HepG2 (cell line): ENCODE results near the gene CHKB. TPM values are rescaled to one million over a fixed set of nuclear protein-coding genes. Genes with fewer than 3 reads are reported as not detected.
A peak's percentile ranks its signal among the peaks of the same experiment; 100 is the strongest.

Experiments used
- ATAC-seq: fragments of 200-7000 bp; cut with Tn5 transposase; 3 replicates; pipeline ENCODE4 v1.9.1; 2020; ENCODE audit warnings: mild to moderate bottlenecking, moderate library complexity
- BruUV-seq: library from RNA; stranded (reverse); fragments of 400-500 nt; replicated peaks from 2 replicates; lab custom pipeline; 2021; lab: Mats Ljungman, UMichigan
- CTCF ChIA-PET: fragments of 300-600 bp; formaldehyde crosslinking; extraction: SDS; loops from one replicate; lab custom pipeline; 2021; ENCODE audit warnings: low total read pairs, inconsistent platforms, low intra/inter-chr PET ratio; lab: Yijun Ruan, JAX
- POLR2A ChIA-PET: fragments of 350-600 bp; sonication (Branson Sonifier 250); formaldehyde crosslinking; loops from one replicate; lab custom pipeline; 2020; ENCODE audit warnings: antibody characterized with exemption, inconsistent platforms; lab: Yijun Ruan, JAX
- DNase-seq: peaks from one replicate; pipeline ENCODE4 v3.0.0-alpha.2; 2015; ENCODE audit warnings: low spot score
- FAIRE-seq: peaks from 3 replicates; lab custom pipeline; 2011; peaks lifted over from hg19 to GRCh38; lab: Jason Lieb, UNC
- H2AFZ ChIP-seq: one replicate; pipeline ENCODE4 v1.6.1; 2011; ENCODE audit warnings: low read length, inconsistent platforms
- H3K27ac ChIP-seq: fragments of 300-600 bp; 3 replicates; pipeline ENCODE4 v1.8.0; 2011; ENCODE audit warnings: mixed run types, mild to moderate bottlenecking, mixed read lengths, low read length, inconsistent platforms; ENCODE audit not compliant: insufficient read depth; ENCODE audit errors: extremely low read length
- H3K27me3 ChIP-seq, 2 experiments: fragments of 200-600 bp in 1 of 2; 2 replicates in 1 of 2; 3 replicates in 1 of 2; pipeline versions ENCODE4 v1.6.0 to v1.8.0; 2011; ENCODE audit warnings: low read length in 2 of 2, mild to moderate bottlenecking in 2 of 2, moderate library complexity in 2 of 2, inconsistent platforms in 1 of 2; ENCODE audit not compliant: insufficient read depth in 2 of 2, control insufficient read depth in 1 of 2
- H3K36me3 ChIP-seq, 2 experiments: fragments of 200-600 bp in 1 of 2; replicated peaks in 1 of 2; 2 replicates in 1 of 2; 3 replicates in 1 of 2; pipeline versions ENCODE4 v1.5.1 to v1.8.0; 2011; ENCODE audit warnings: low read length in 2 of 2, inconsistent platforms in 1 of 2; ENCODE audit not compliant: insufficient read depth in 2 of 2, control insufficient read depth in 1 of 2
- H3K4me1 ChIP-seq: 2 replicates; pipeline ENCODE4 v1.5.1; 2012; ENCODE audit warnings: low read length, inconsistent platforms; ENCODE audit not compliant: insufficient read depth
- H3K4me2 ChIP-seq: 2 replicates; pipeline ENCODE4 v1.6.0; 2011; ENCODE audit warnings: low read depth, low read length, inconsistent platforms
- H3K4me3 ChIP-seq, 3 experiments: fragments of 200-600 bp in 1 of 3; sonication (generic), shearing (Covaris generic) in 1 of 3; replicated peaks in 1 of 3; 2 replicates each; pipeline ENCODE4 v1.5.1; 2011 to 2016; ENCODE audit warnings: low read length in 3 of 3, inconsistent platforms in 2 of 3, low read depth in 2 of 3, mild to moderate bottlenecking in 2 of 3, control low read depth in 1 of 3, mixed read lengths in 1 of 3; ENCODE audit not compliant: insufficient read depth in 1 of 3
- H3K79me2 ChIP-seq: one replicate; pipeline ENCODE4 v1.6.1; 2011; ENCODE audit warnings: low read length, inconsistent platforms; ENCODE audit not compliant: insufficient read depth
- H3K9ac ChIP-seq: 2 replicates; pipeline ENCODE4 v1.6.0; 2011; ENCODE audit warnings: mild to moderate bottlenecking, low read depth, low read length, inconsistent platforms; ENCODE audit not compliant: insufficient read depth
- H3K9me3 ChIP-seq: 2 replicates; pipeline ENCODE4 v1.5.1; 2012; ENCODE audit warnings: mild to moderate bottlenecking, low read length
- H4K20me1 ChIP-seq: 2 replicates; pipeline ENCODE4 v1.6.0; 2011; ENCODE audit warnings: inconsistent platforms, mild to moderate bottlenecking, low read length, moderate library complexity; ENCODE audit not compliant: insufficient read depth
- BHLHE40 ChIP-seq: IDR thresholded peaks from 2 replicates; pipeline ENCODE4 v1.6.1; 2011; ENCODE audit warnings: low read length, improper control_type of control experiment
- CC2D1A ChIP-seq: sonication (generic); formaldehyde crosslinking; IDR thresholded peaks from 2 replicates; pipeline ENCODE4 v1.8.1; 2023; ENCODE audit warnings: mild to moderate bottlenecking, missing genetic modification reagents
- FOXP1 ChIP-seq, 2 experiments: fragments of 450-650 bp in 1 of 2; IDR thresholded peaks; 2 replicates each; pipeline ENCODE4 v1.6.1; 2017 to 2018; ENCODE audit warnings: antibody characterized with exemption in 1 of 2
- KLF16 ChIP-seq, 2 experiments: sonication (generic) in 1 of 2; formaldehyde crosslinking in 1 of 2; IDR thresholded peaks; 2 replicates each; pipeline versions ENCODE4 v1.6.1 to v1.8.0; 2016 to 2023; ENCODE audit warnings: missing genetic modification reagents in 2 of 2, missing compliant biosample characterization in 1 of 2
- MTF1 ChIP-seq: sonication (generic); formaldehyde crosslinking; IDR thresholded peaks from 2 replicates; pipeline ENCODE4 v1.5.0; 2020; ENCODE audit warnings: missing genetic modification reagents
- NCOR1 ChIP-seq: fragments of 200-600 bp; sonication (generic); IDR thresholded peaks from 2 replicates; pipeline ENCODE4 v1.7.0; 2017; ENCODE audit warnings: antibody characterized with exemption, low read length, borderline replicate concordance
- TBX2 ChIP-seq: sonication (generic); formaldehyde crosslinking; IDR thresholded peaks from 2 replicates; pipeline ENCODE4 v1.5.0; 2020; ENCODE audit warnings: missing genetic modification reagents, mild to moderate bottlenecking, borderline replicate concordance
- ZBTB10 ChIP-seq: sonication (generic); formaldehyde crosslinking; IDR thresholded peaks from 2 replicates; pipeline ENCODE4 v1.4.0; 2020; ENCODE audit warnings: missing genetic modification reagents, borderline replicate concordance
- ZBTB33 ChIP-seq: sonication (generic); formaldehyde crosslinking; IDR thresholded peaks from 2 replicates; pipeline ENCODE4 v1.4.0; 2020; ENCODE audit warnings: missing genetic modification reagents
- ZFYVE20 ChIP-seq: sonication (generic); formaldehyde crosslinking; IDR thresholded peaks from 2 replicates; pipeline ENCODE4 v1.8.0; 2023; ENCODE audit warnings: low read depth, mild to moderate bottlenecking, moderate library complexity, missing genetic modification reagents, borderline replicate concordance
- ZNF10 ChIP-seq: sonication (generic); formaldehyde crosslinking; IDR thresholded peaks from 2 replicates; pipeline ENCODE4 v1.4.0; 2020; ENCODE audit warnings: mild to moderate bottlenecking, low read depth, missing genetic modification reagents, borderline replicate concordance
- ZNF207 ChIP-seq: fragments of 450-650 bp; IDR thresholded peaks from 2 replicates; pipeline ENCODE4 v1.6.1; 2016; ENCODE audit warnings: antibody characterized with exemption, borderline replicate concordance
- ZNF235 ChIP-seq: sonication (generic); formaldehyde crosslinking; IDR thresholded peaks from 2 replicates; pipeline ENCODE4 v1.8.1; 2023; ENCODE audit warnings: mild to moderate bottlenecking, missing genetic modification reagents, borderline replicate concordance
- ZNF562 ChIP-seq: sonication (generic); formaldehyde crosslinking; IDR thresholded peaks from 2 replicates; pipeline ENCODE4 v1.8.0; 2022; ENCODE audit warnings: missing genetic modification reagents, borderline replicate concordance
- WGBS: methylation state at CpG from one replicate; pipeline ENCODE4 v1.1.6; 2017; ENCODE audit warnings: low lambda C conversion rate; 5-methylcytosine and 5-hydroxymethylcytosine counted together
- in situ Hi-C: cut with HindIII; loops from 2 replicates; pipeline ENCODE4 v1.10.0; 2017; ENCODE audit warnings: low pct_unique_long_range_greater_than_20kb; ENCODE audit not compliant: extremely low pct_ligation_motif_present
- intact Hi-C: fragments of 100-400 bp; cut with micrococcal nuclease; formaldehyde crosslinking; loops from one replicate; pipeline ENCODE4 v1.10.0; 2022; ENCODE audit not compliant: unreplicated experiment
- polyA plus RNA-seq, 8 experiments: library from polyadenylated mRNA; depleted of rRNA in 3 of 8; stranded (reverse) in 7 of 8; unstranded in 1 of 8; fragments of >200 nt; fragmentation: Illumina TruSeq in 4 of 8; extraction: Trizol in 4 of 8; gene quantifications; 2 replicates each; pipeline versions ENCODE4 v1.2.1 to v1.2.3, GENCODE V29; 2011 to 2016; ENCODE audit warnings: low read depth in 4 of 8, missing spikeins in 1 of 8, mixed read lengths in 1 of 8; ENCODE audit not compliant: insufficient read depth in 1 of 8
- total RNA-seq, 5 experiments: library from RNA; depleted of rRNA; stranded (reverse); fragments of >200 nt; fragmentation: Illumina TruSeq; extraction: Trizol; gene quantifications; 2 replicates each; pipeline ENCODE4 v1.2.3, GENCODE V29; 2016; ENCODE audit warnings: low read depth in 1 of 5
- TF ChIP-seq, protein P1 (sequence below): IDR thresholded peaks from 2 replicates; pipeline ENCODE4 v1.6.1; 2016
- TF ChIP-seq, protein P2 (sequence below): sonication (generic); formaldehyde crosslinking; IDR thresholded peaks from 2 replicates; pipeline ENCODE4 v1.5.1; 2020; ENCODE audit warnings: mild to moderate bottlenecking, missing genetic modification reagents, borderline replicate concordance

CHKB gene
- total and polyA plus RNA-seq, 2 of the 13 experiments (the other 11 are each of a cell fraction or from before 2014, with no cell fraction given), result 24.5 to 42.7 TPM

GRCh38 chr22:50620593-50621355 lies 38.1 kb upstream of the CHKB start:
- in situ Hi-C loops, result no loop called here
- peak; percentile 67 for ATAC-seq
- Histone ChIP-seq H4K20me1 (no peaks in the 10 kb centered on the region), H3K4me2 (peak overlapping the region; percentile 97), H3K4me3 (peak overlapping the region; percentile 46 to 61 (median 47)), H3K9me3 (no peaks in the 10 kb centered on the region), H3K27me3 (no peaks in the 10 kb centered on the region), H3K9ac (peak overlapping the region; percentile 39), H3K79me2 (no peaks in the 10 kb centered on the region), H2AFZ (no peak overlapping the region), H3K27ac (no peak overlapping the region), H3K4me1 (peaks cover 54% of the 10 kb centered on the region), H3K36me3 (no peaks in the 10 kb centered on the region)
- peak; percentile 25 for DNase-seq
- intact Hi-C loops, result loop anchor here (1.0 to 2.0 kb wide), 2 partner anchors 44 to 78 kb away; no protein-coding TSS in a partner anchor
- no TSS peak for BruUV-seq
- WGBS, result 1% methylated on average over 17 of the region's 25 CpGs
- FAIRE-seq, result peak; percentile 58
- ChIA-PET CTCF (interaction anchor here (1.1 to 2.1 kb wide), 4 partner anchors 21 to 79 kb away, joined by 3 to 37 read pairs (median 5); no protein-coding TSS in a partner anchor), POLR2A (interaction anchor here (0.6 to 2.2 kb wide), 9 partner anchors 19 to 379 kb away, joined by 3 to 14 read pairs (median 4); partner anchors contain the start of genes CHKB, LMF2, NCAPH2 and SCO2)
- no peak for TF ChIP-seq KLF16 (CRISPR knock-in tag; IDR thresholded peaks at IDR 0.05)
- TF ChIP-seq ZBTB33 (CRISPR knock-in tag), result peak; percentile 7; the same call in 1 of the 2 replicates
- no peak for TF ChIP-seq ZNF562 (CRISPR knock-in tag)
- TF ChIP-seq ZFYVE20 (CRISPR knock-in tag), result no peak
- no peak for TF ChIP-seq CC2D1A (CRISPR knock-in tag)
- TF ChIP-seq ZBTB10, result no peak
- no peak for TF ChIP-seq MTF1 (CRISPR knock-in tag)
- TF ChIP-seq, protein P1, sequence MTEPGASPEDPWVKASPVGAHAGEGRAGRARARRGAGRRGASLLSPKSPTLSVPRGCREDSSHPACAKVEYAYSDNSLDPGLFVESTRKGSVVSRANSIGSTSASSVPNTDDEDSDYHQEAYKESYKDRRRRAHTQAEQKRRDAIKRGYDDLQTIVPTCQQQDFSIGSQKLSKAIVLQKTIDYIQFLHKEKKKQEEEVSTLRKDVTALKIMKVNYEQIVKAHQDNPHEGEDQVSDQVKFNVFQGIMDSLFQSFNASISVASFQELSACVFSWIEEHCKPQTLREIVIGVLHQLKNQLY, result peak; percentile 81
- TF ChIP-seq ZNF10 (CRISPR knock-in tag), result 0 out of 2 replicates have a peak, but pooled peaks have one; percentile 45
- peak; percentile 89 for TF ChIP-seq BHLHE40
- TF ChIP-seq, protein P2, sequence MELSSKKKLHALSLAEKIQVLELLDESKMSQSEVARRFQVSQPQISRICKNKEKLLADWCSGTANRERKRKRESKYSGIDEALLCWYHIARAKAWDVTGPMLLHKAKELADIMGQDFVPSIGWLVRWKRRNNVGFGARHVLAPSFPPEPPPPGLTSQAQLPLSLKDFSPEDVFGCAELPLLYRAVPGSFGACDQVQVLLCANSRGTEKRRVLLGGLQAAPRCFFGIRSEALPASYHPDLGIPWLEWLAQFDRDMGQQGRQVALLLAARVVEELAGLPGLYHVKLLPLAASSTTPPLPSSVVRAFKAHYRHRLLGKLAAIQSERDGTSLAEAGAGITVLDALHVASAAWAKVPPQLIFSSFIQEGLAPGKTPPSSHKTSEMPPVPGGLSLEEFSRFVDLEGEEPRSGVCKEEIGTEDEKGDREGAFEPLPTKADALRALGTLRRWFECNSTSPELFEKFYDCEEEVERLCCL (CRISPR knock-in tag), result no peak
- no peak for TF ChIP-seq FOXP1 (IDR thresholded peaks at IDR 0.05)
- TF ChIP-seq FOXP1 (CRISPR knock-in tag; IDR thresholded peaks at IDR 0.05), result 0 out of 2 replicates have a peak, but pooled peaks have one; percentile 20
- no peak for TF ChIP-seq NCOR1
- no peak for TF ChIP-seq ZNF235 (CRISPR knock-in tag)
- no peak for TF ChIP-seq ZNF207
- 0 out of 2 replicates have a peak, but pooled peaks have one; percentile 14 for TF ChIP-seq TBX2 (CRISPR knock-in tag)
